ENCODE data around the gene HOXC9. TPM values are rescaled to one million over a fixed set of nuclear protein-coding genes. Genes with fewer than 3 reads are reported as not detected.

The HOXC9 gene
- total RNA-seq, 1 experiment from 2014 or later, result 21.1 TPM

GRCh38 chr12:54044425-54045103 lies 44.6 kb downstream of the HOXC9 start:
- Histone ChIP-seq H3K9me3 (ENCODE audit: low read depth, low read length, poor library complexity, severe bottlenecking) (no peaks in the 10 kb centered on the region), H3K27me3 (replicated peaks; ENCODE audit: insufficient read depth, low read depth, low read length, poor library complexity) (no peaks in the 10 kb centered on the region), H3K4me1 (ENCODE audit: insufficient read depth, low read length, poor library complexity, severe bottlenecking) (no peaks in the 10 kb centered on the region), H3K36me3 (ENCODE audit: insufficient read depth, low read length, poor library complexity, severe bottlenecking) (no peaks in the 10 kb centered on the region), H3K4me3 (ENCODE audit: low read depth, low read length, poor library complexity, severe bottlenecking) (no peak overlapping the region), H3K27ac (ENCODE audit: low read depth, low read length, poor library complexity, severe bottlenecking) (no peak overlapping the region)
- DNase-seq (ENCODE audit: low spot score), result no peak
- intact Hi-C loops (cut with micrococcal nuclease; ENCODE audit: unreplicated experiment), result no loop called here
- ChIA-PET CTCF (interaction anchor here (0.5 kb wide), 1 partner anchor 60 kb away, joined by 6 read pairs; the partner anchor contains the start of gene HOXC10), POLR2A (ENCODE audit: low non-redundant PET) (no interaction called here)
- BruUV-seq (replicated peaks), result no TSS peak
- no peak for TF ChIP-seq CTCF (conservative IDR thresholded peaks at IDR 0.05; ENCODE audit: low read depth, low read length)
- TF ChIP-seq EZH2 (IDR thresholded peaks at IDR 0.05; ENCODE audit: borderline replicate concordance, low read depth, low read length, poor library complexity, severe bottlenecking), result no peak

GRCh38 chr12:54045401-54045800 lies 45.4 kb downstream of the HOXC9 start:
- no peak overlapping the region for H3K4me3 ChIP-seq (ENCODE audit: low read depth, low read length, poor library complexity, severe bottlenecking)
- ChIA-PET POLR2A (ENCODE audit: low non-redundant PET) (no interaction called here), CTCF (no interaction called here)
- no peaks in the 10 kb centered on the region for H3K27me3 ChIP-seq (replicated peaks; ENCODE audit: insufficient read depth, low read depth, low read length, poor library complexity)
- H3K9me3 ChIP-seq (ENCODE audit: low read depth, low read length, poor library complexity, severe bottlenecking), result no peaks in the 10 kb centered on the region
- BruUV-seq (replicated peaks), result no TSS peak
- TF ChIP-seq EZH2 (IDR thresholded peaks at IDR 0.05; ENCODE audit: borderline replicate concordance, low read depth, low read length, poor library complexity, severe bottlenecking) (no peak), CTCF (conservative IDR thresholded peaks at IDR 0.05; ENCODE audit: low read depth, low read length) (no peak)
- no peaks in the 10 kb centered on the region for H3K36me3 ChIP-seq (ENCODE audit: insufficient read depth, low read length, poor library complexity, severe bottlenecking)
- no peaks in the 10 kb centered on the region for H3K4me1 ChIP-seq (ENCODE audit: insufficient read depth, low read length, poor library complexity, severe bottlenecking)
- no peak for DNase-seq (ENCODE audit: low spot score)
- intact Hi-C loops (cut with micrococcal nuclease; ENCODE audit: unreplicated experiment), result no loop called here
- H3K27ac ChIP-seq (ENCODE audit: low read depth, low read length, poor library complexity, severe bottlenecking), result no peak overlapping the region

GRCh38 chr12:54045868-54046521 lies 46.0 kb downstream of the HOXC9 start:
- TF ChIP-seq EZH2 (IDR thresholded peaks at IDR 0.05; ENCODE audit: borderline replicate concordance, low read depth, low read length, poor library complexity, severe bottlenecking) (no peak), CTCF (conservative IDR thresholded peaks at IDR 0.05; ENCODE audit: low read depth, low read length) (no peak)
- Histone ChIP-seq H3K4me3 (ENCODE audit: low read depth, low read length, poor library complexity, severe bottlenecking) (no peak overlapping the region), H3K4me1 (ENCODE audit: insufficient read depth, low read length, poor library complexity, severe bottlenecking) (no peaks in the 10 kb centered on the region), H3K27me3 (replicated peaks; ENCODE audit: insufficient read depth, low read depth, low read length, poor library complexity) (no peaks in the 10 kb centered on the region), H3K9me3 (ENCODE audit: low read depth, low read length, poor library complexity, severe bottlenecking) (no peaks in the 10 kb centered on the region), H3K36me3 (ENCODE audit: insufficient read depth, low read length, poor library complexity, severe bottlenecking) (no peaks in the 10 kb centered on the region), H3K27ac (ENCODE audit: low read depth, low read length, poor library complexity, severe bottlenecking) (no peak overlapping the region)
- POLR2A ChIA-PET (ENCODE audit: low non-redundant PET), result no interaction called here
- intact Hi-C loops (cut with micrococcal nuclease; ENCODE audit: unreplicated experiment), result no loop called here
- DNase-seq (ENCODE audit: low spot score), result no peak
- CTCF ChIA-PET, result no interaction called here
- BruUV-seq (replicated peaks), result no TSS peak
